A673 (cell line): ENCODE results near the gene GNRHR. TPM values are rescaled to one million over a fixed set of nuclear protein-coding genes. Genes with fewer than 3 reads are reported as not detected.
"Not testable (repeated sequence)": the region's sequence is repeated elsewhere in the genome, so short reads cannot be mapped to it uniquely, and the experiment has no call there.

Source experiments
- BruUV-seq: library from RNA; stranded (reverse); fragments of 400-500 nt; replicated peaks from 2 replicates; lab custom pipeline; 2021; lab: Mats Ljungman, UMichigan
- CTCF ChIA-PET: fragments of 300-600 bp; sonication (Branson Sonifier 250); formaldehyde crosslinking; loops from one replicate; lab custom pipeline; 2022; ENCODE audit warnings: antibody characterized with exemption; lab: Charles Lee
- POLR2A ChIA-PET: fragments of 300-600 bp; sonication (Branson Sonifier 250); formaldehyde crosslinking; loops from one replicate; lab custom pipeline; 2022; ENCODE audit warnings: antibody characterized with exemption; ENCODE audit not compliant: low non-redundant PET; lab: Charles Lee
- DNase-seq: peaks from one replicate; pipeline ENCODE4 v3.0.0-alpha.2; 2015; ENCODE audit warnings: low spot score
- H3K27ac ChIP-seq: fragments of 200-600 bp; sonication (generic); 2 replicates; pipeline ENCODE4 v1.5.1; 2016; ENCODE audit warnings: mixed run types, low read depth, mild to moderate bottlenecking, mixed read lengths, antibody characterized with exemption, low read length; ENCODE audit not compliant: poor library complexity, severe bottlenecking
- H3K27me3 ChIP-seq: fragments of 200-600 bp; sonication (generic); replicated peaks from 2 replicates; pipeline ENCODE4 v1.6.1; 2017; ENCODE audit warnings: mixed run types, low read depth, mild to moderate bottlenecking, mixed read lengths, antibody characterized with exemption, low read length; ENCODE audit not compliant: insufficient read depth, poor library complexity
- H3K36me3 ChIP-seq: fragments of 200-600 bp; sonication (generic); 2 replicates; pipeline ENCODE4 v1.6.1; 2016; ENCODE audit warnings: mixed run types, mild to moderate bottlenecking, mixed read lengths, antibody characterized with exemption, low read length; ENCODE audit not compliant: insufficient read depth, poor library complexity, severe bottlenecking
- H3K4me1 ChIP-seq: fragments of 200-600 bp; sonication (generic); 2 replicates; pipeline ENCODE4 v1.6.1; 2017; ENCODE audit warnings: mixed run types, mild to moderate bottlenecking, mixed read lengths, antibody characterized with exemption, low read length; ENCODE audit not compliant: insufficient read depth, poor library complexity, severe bottlenecking
- H3K4me3 ChIP-seq: fragments of 200-600 bp; sonication (generic); 2 replicates; pipeline ENCODE4 v1.5.1; 2016; ENCODE audit warnings: low read depth, mixed run types, mild to moderate bottlenecking, mixed read lengths, low read length; ENCODE audit not compliant: poor library complexity, severe bottlenecking
- H3K9me3 ChIP-seq: fragments of 200-600 bp; sonication (generic); 2 replicates; pipeline ENCODE4 v1.6.1; 2016; ENCODE audit warnings: mixed run types, low read depth, mild to moderate bottlenecking, mixed read lengths, antibody characterized with exemption, low read length; ENCODE audit not compliant: poor library complexity, severe bottlenecking
- CTCF ChIP-seq: fragments of 300-800, 200-600 bp; sonication (generic); conservative IDR thresholded peaks from 2 replicates; pipeline ENCODE4 v1.5.1; 2017; ENCODE audit warnings: low read depth, mild to moderate bottlenecking, antibody characterized with exemption, low read length, moderate library complexity, mixed read lengths
- EZH2 ChIP-seq: fragments of 200-600 bp; sonication (generic); IDR thresholded peaks from 2 replicates; pipeline ENCODE4 v1.6.1; 2017; ENCODE audit warnings: borderline replicate concordance, low read depth, mild to moderate bottlenecking, mixed read lengths, antibody characterized with exemption, low read length; ENCODE audit not compliant: poor library complexity, severe bottlenecking
- intact Hi-C: fragments of 100-400 bp; cut with micrococcal nuclease; formaldehyde crosslinking; loops from one replicate; pipeline ENCODE4 v1.10.0; 2022; ENCODE audit not compliant: unreplicated experiment
- total RNA-seq: library from RNA; stranded (reverse); gene quantifications from 2 replicates; pipeline ENCODE4 v1.2.3, GENCODE V29; 2021

Gene GNRHR
- total RNA-seq, 1 experiment from 2014 or later, result not detected

- Histone ChIP-seq H3K27ac (no peak overlapping the region), H3K9me3 (no peaks in the 10 kb centered on the region), H3K4me1 (no peaks in the 10 kb centered on the region), H3K36me3 (no peaks in the 10 kb centered on the region), H3K4me3 (no peak overlapping the region), H3K27me3 (no peaks in the 10 kb centered on the region)
- no TSS peak for BruUV-seq
- ChIA-PET CTCF (no interaction called here), POLR2A (no interaction called here)
- TF ChIP-seq EZH2 (no peak), CTCF (no peak)
- DNase-seq, result no peak
- intact Hi-C loops, result no loop called here
These were observed 11.2 kb upstream of the GNRHR start for GRCh38 chr4:67765401-67765800.

- no peak overlapping the region for H3K27ac ChIP-seq
- POLR2A ChIA-PET, result no interaction called here
- no peaks in the 10 kb centered on the region for H3K9me3 ChIP-seq
- TF ChIP-seq EZH2 (no peak), CTCF (no peak)
- H3K4me3 ChIP-seq, result no peak overlapping the region
- intact Hi-C loops, result no loop called here
- CTCF ChIA-PET, result no interaction called here
- H3K4me1 ChIP-seq, result no peaks in the 10 kb centered on the region
- no peaks in the 10 kb centered on the region for H3K36me3 ChIP-seq
- no peaks in the 10 kb centered on the region for H3K27me3 ChIP-seq
- DNase-seq, result no peak
- BruUV-seq, result no TSS peak
These were observed 10.0 kb upstream of the GNRHR start for GRCh38 chr4:67764183-67764582.

DNA sequence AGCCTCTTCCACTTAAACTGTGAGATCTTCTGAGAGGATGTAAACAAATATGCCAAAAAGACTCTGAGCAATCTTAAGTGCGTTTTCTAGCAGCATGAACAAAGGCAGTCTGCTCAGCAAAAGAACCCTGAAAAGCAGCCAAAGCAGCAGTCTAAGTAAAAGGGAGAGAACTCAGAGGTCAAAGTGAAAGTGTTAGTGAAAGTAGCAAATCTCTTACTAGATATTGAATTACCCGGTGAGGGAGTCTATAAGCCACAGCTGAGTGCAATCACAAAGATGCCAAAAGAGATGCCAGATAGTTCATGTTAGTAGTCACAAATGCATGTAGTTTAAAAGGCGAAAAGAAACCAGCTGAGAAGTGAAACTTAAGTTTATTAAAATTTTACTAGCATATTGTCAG lies 7.9 kb upstream of the GNRHR start:
- POLR2A ChIA-PET, result interaction anchor here (0.9 kb wide), 1 partner anchor 8 kb away, joined by 3 read pairs; no protein-coding TSS in a partner anchor
- H3K27ac ChIP-seq, result no peak overlapping the region
- DNase-seq, result no peak
- H3K4me3 ChIP-seq, result no peak overlapping the region
- CTCF ChIA-PET, result no interaction called here
- BruUV-seq, result no TSS peak
- no peaks in the 10 kb centered on the region for H3K9me3 ChIP-seq
- H3K27me3 ChIP-seq, result no peaks in the 10 kb centered on the region
- H3K4me1 ChIP-seq, result no peaks in the 10 kb centered on the region
- no peaks in the 10 kb centered on the region for H3K36me3 ChIP-seq
- TF ChIP-seq EZH2 (no peak), CTCF (no peak)
- intact Hi-C loops, result no loop called here

DNA sequence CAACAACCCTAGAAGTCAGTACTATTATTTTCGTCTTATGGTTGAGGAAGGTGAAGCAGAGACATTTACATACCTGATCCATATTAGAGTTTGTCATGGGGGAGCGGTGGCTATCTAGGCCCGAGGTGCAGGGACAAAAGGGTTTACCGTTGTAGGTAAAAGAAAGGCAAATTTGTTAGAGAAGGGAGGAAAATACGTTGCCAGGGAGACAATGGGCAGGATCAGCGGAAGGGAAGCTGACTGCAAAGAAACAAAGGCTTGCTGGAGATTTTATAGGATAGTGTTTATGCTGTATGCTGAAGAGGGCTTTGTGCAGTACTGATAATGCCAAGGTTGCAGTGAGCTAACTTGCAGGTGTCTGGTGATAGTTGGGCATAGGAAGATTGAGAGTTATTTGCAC lies 2.8 kb upstream of the GNRHR start:
- H3K4me1 ChIP-seq, H3K4me3 ChIP-seq, DNase-seq, H3K27ac ChIP-seq, POLR2A ChIA-PET, CTCF ChIA-PET, BruUV-seq, H3K36me3 ChIP-seq, H3K27me3 ChIP-seq, H3K9me3 ChIP-seq, intact Hi-C loops: not testable (repeated sequence)
